GM19452 (cell line): ENCODE data around the gene ACVR1B.

Source experiments
- ATAC-seq: cut with Tn5 transposase; IDR thresholded peaks from one replicate; pipeline ENCODE4 v1.9.1; 2021; ENCODE audit not compliant: unreplicated experiment

Gene ACVR1B

DNA sequence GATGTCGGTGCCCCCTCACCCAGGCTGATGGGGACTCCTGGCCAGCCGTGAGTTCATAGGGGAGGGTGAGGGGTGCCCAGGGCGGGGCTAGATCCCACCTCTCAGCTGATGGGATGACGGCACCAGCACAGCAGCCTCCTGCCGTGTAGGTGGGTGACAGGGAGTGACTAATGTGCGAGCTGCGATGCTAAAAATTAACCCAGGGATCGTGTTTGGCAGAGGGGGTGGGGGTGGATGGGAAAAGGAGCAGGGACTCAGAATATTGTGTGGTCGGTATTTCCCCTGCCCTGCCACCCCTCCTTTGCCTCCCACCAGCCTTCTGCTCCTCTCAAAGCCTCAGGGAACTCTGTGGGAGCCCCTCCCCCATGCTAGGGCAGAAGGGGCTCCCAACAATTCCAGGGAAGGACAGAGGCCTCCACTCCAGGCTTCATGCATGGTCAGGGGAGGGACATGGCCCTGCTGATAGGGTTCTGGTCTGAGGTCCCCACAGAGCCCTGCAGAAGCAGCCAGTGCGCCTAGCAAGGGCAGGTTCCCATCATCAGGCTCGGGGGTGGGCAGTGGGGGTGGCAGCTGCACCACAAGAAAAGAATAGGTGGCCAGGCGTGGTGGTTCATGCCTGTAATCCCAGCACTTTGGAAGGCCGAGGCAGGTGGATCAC, 67.7 kb downstream of the ACVR1B start:
- ATAC-seq = no peak

DNA sequence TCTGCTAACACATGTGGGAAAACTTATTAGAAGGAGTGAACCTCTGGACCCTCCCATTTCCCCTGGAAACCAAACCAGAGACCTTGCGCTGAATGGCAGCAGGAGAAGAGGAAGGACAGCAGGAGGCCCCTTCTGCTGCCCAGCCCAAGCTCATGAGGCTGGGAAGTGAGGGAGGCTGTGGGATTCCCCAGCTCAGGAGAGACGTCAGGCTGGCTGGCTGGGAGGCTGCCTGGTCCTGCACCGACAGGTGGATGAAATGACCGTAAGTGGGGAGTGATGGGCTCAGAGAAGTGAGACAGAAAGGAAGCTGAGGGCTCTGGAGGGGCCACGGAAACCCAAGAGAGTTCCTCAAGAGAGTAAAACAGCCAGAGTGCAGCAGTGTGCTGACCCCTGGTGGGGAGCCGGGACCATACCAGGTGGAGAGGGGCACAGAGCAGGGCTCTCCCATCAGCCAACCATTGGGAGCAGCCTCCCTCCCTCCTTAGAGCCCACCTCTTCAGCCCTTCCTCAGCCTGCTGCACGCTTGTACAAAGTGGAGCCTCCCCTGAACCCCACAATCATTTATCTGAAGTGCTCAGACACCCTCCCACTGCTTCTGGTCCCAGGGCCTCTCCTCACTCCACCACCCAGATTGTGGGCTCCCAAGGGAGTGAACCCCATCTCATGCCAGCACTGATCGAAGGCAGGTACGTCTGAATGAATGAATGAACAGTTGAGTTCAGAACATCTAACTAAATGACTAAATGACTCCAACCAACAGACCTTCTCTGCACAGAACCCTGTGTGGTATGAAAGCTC, 69.2 kb downstream of the ACVR1B start:
- no peak for ATAC-seq

GRCh38 chr12:52022841-52023181, 71.3 kb downstream of the ACVR1B start:
- ATAC-seq = no peak

DNA sequence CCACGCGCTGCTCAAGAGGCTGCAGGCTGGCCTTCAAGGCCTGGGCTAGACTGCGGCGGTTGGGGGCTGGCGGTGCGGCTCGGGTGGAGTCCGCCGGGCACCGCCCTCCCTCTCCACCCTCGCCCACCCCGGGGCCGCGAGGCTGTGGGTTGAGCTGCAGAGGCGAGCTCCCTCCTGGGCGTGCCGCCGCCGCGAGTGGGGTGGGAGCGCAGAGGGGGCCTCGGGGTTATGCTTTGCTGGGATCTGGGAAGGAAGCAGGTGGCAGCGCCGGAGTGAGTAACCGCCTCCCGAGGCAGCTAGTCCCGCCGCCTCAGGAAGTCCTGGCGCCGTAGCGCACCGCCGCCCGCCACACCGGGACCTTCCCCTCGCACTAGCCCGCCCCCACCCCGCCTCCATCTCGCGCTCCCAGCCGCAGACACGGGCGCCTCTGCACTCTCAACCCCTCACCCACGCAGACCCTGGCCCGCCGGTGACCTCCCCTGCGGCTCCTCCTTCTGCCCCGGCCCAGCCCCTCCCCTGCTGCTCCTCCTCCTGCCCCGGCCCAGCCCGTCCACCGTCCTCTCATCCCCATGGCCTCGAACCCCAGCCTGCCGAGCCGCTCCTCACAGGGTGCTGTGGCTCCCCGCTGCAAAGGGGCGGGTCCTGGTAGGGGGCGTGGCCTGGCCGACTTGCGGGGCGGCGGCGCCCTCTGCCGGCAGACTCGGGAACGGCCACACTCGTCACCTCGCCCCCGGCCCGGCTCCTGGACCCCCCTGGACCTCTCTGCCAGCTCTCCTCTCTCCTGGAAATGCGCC, 71.9 kb downstream of the ACVR1B start:
- no peak for ATAC-seq

GRCh38 chr12:52023976-52024688, 72.6 kb downstream of the ACVR1B start:
- ATAC-seq = no peak

DNA sequence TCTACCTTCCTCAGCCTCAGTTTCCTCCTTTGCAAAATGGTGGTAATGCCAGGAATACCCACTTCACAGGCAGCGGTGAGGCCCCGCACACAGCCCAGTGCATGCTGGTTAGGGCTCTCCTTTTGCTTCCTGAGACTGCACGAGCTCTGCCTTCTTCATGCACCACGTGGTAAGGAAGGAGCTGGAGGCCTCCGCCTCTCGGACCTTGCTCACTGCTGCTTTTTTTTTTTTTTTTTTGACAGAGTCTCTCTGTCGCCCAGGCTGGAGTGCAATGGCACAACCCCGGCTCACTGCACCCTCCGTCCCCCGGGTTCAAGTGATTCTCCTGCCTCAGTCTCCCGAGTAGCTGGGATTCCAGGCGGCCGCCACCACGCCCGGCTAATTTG, 73.3 kb downstream of the ACVR1B start:
- no peak for ATAC-seq

GRCh38 chr12:52026263-52026662, 74.8 kb downstream of the ACVR1B start:
- ATAC-seq = no peak

GRCh38 chr12:52027085-52027843, 75.8 kb downstream of the ACVR1B start:
- no peak for ATAC-seq

DNA sequence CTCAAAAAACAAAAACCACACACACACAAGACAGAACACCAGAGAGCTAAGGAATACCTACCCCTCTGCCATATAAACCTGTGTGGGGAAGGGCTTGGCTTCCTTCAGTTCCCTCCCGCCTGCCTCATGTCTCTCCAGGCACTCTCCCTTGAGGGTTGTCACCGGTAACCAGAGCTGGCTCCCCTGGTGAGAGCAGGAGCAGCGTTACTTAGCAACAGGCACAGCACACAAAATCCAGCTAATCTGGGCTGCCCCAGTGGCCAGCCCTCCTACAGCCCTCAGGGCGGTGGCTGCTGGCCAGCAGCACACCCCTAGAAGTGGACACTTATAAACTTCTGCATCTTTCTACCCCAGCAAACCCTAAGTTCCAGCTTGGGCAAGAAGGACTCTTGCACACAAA, 78.2 kb downstream of the ACVR1B start:
- no peak for ATAC-seq

DNA sequence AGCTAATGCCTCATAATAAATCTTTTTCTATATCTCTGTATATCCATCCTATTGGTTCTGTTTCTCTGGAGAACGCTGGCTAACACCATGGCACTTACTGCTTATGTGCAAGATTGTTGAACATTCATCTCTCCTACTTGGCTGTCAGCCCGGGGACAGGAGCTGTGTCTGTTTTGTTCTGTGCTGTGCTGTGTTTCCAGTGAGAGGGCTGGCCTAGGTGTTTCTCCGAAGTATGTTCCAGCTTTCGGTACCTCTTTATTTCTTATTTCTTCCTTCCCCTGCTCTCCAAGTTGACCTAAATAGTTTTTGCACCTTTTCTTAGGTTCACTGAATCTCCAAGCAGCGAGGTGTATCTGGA, 80.9 kb downstream of the ACVR1B start:
- ATAC-seq = no peak

- peak; percentile 86 for ATAC-seq
Measured at GRCh38 chr12:52032804-52033445, 81.4 kb downstream of the ACVR1B start.

DNA sequence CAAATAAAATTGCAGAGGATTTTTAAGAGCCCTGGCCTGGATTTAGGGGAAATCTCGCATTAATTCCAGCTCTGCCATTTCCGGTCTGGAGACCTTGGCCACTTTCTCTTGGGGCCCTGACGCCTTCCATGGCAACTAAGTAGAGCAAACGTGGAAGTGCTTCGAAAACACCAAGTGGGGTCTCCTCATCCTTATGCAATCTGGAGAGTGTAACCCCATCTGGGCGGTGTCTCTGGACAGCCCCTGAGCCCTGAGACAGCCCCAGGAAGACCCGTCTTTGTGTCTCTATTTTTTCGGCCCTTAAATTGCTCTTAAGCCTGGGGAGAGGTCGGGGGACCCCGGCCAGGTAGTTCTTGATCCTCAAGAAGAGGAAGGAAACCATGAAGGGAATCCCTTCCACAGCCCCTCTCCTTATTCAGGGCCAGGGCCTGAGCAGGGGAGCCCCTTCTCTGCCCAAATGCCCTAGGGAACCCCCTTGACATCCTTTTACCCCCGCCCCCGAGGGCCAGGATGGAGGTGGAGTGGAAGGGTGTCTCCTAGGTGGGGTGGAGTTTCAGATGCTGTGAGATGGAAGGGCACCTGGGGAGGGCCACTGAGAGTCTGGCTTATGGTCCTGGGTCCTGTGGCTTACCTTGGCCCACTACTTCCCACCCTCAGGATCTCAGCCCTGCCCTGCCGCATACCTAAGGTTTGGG, 82.1 kb downstream of the ACVR1B start:
- ATAC-seq = no peak

GRCh38 chr12:52035190-52035589, 83.7 kb downstream of the ACVR1B start:
- ATAC-seq = no peak

DNA sequence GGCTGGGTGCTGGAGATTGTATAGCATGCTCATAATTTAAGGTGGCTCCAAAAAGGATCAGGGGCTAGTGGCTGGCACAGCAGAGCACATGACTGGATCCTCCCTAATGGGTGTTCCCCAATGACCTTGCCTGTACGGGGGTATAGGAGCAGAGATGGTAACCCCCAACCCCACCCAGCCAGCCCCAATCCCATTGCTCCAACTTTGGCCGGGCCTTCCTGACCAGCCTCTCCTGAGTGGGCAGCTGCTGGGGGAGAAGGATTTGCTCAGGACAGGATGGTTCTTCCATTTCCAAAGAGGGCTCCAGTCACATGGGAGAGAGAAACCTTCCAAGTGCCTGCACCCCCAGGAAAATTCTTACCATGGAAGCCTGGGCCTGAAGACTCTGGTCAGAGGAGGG, 84.4 kb downstream of the ACVR1B start:
- ATAC-seq = no peak

GRCh38 chr12:52036587-52037171, 85.2 kb downstream of the ACVR1B start:
- peak; percentile 47 for ATAC-seq

GRCh38 chr12:52037248-52037861, 85.9 kb downstream of the ACVR1B start:
- ATAC-seq = no peak

GRCh38 chr12:52038447-52038846, 86.9 kb downstream of the ACVR1B start:
- no peak for ATAC-seq

DNA sequence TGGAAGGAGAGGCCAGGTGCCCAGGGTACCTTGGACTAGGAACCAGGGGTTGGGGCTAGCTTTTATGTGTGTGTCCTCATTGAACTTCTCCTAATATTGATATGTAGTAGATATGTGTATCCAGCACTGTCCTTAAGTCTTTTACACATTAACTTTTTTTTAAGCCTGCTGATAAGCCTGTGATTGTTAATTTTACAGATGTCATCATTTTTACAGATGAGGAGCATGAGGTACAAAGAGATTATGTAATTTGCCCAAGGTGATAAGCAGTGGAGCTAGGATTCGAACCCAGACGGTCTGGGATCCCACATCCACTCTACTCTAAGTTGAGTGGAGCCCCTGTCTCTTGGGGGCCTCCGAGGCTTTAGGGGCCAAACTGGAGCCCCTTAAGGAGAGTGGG, 89.5 kb downstream of the ACVR1B start:
- ATAC-seq = no peak

DNA sequence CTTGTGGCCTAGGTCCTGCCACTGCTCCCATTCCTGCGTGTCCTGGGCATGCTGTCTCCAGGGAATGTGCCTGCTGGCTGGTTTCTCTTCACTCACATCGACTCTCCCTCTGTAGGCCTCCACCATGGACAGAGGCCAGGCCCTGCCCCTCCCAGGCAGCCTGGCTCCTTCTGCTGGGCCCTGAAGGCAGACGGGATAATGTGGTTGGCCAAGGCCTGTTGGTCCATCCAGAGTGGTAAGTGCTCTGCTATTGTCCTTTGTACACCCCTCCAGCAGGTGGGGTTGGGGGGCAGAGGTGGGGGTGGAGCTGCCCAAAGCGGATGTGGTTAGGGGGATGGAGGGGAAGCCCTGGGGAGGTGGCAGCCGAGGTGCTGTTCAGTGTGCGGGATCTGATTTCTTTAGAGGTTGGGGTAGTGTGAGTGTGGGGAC, 90.2 kb downstream of the ACVR1B start:
- ATAC-seq = no peak
